Activated CD4-positive, alpha-beta T cell treated with anti-CD3 and anti-CD28 coated beads, Interleukin-2, Interleukin-6, amounts not matched to agents 100 ng/mL and 50 ng/mL, durations not matched to agents 16 hours and 8 hours (primary cell): ENCODE data around the gene HSD17B10.
"Not testable (repeated sequence)": the region's sequence is repeated elsewhere in the genome, so short reads cannot be mapped to it uniquely, and the experiment has no call there.

Experiments
- DNase-seq: peaks from one replicate; pipeline ENCODE4 v3.0.0-alpha.2; 2020

Gene HSD17B10

DNA sequence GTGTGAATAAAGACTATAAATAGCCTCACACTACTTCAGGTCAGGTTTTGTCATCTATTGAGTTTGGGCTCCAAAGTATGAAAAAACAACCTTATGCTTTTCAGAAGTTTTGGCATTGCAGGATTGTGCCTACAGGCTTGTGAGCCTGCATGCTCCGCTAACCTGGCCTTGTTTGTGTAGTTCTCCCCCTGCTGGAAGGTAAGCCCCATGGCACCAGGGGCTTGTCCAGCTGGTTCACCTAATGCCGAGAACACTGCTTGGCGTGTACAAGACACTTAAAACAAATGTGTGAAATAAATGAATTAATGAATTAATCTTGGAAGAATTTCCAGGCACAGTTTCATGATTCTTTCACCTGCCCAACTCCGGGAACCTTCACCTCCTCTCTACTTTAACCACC is 1.8 kb upstream of the HSD17B10 start:
- peak; percentile 87 for DNase-seq

DNA sequence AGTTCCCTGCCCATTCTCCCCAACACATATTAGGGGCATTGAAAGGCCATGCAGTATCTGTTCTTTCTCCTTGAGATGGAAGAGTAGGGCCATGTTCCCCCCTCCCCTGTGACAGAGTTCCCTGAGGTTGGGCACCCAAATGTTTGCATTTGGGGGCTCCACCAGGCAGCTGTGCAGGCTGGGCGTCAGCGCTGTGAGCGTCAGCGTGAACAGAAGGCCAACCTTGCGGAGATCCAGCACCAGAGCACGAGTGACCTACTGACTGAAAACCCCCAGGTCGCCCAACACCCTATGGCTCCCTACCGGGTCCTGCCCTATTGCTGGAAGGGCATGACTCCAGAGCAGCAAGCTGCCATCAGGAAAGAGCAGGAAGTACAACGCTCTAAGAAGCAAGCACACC is 3.9 kb downstream of the HSD17B10 start:
- DNase-seq: no peak

DNA sequence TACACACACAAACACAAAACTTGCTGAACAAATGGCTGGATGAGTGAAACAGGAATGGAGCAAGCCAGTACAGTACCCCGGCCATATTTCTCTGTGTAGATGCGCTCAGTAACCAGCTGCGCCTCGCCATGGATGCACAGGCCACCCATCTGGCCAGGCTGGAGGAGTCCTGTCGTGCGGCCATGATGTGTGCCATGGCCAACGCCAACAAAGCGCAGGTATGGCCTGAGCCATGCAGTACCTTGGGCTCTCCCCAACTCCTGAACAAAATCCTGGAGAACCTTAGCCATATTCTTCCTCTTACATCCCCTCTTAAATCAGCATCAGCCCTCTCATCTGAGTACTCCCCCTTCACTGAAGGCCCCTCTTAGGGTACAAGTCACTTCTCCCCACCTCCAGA is 4.4 kb downstream of the HSD17B10 start:
- no peak for DNase-seq

DNA sequence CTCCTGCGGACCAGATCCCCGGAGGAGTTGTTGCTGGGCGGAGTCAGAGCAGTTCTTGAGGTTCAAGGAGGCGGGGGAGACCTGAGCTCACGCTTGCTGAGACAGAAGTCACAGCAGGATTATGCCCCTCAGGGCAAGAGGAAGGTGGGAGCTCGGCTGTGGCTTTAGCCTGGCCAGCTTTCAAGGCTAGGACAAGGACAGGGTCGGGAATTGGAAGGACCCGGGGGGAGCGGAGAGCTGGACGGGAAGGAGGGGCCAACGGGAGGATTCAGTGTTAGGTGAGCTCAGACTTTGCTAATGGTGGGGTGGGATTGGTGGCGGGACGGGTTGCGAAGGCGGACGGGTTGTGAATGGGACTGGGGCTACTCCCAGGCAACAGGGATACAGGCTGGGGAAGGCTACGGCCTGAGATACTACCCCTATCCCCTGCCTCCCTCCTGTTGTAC is 11.3 kb downstream of the HSD17B10 start, which contains the start of gene RIBC1:
Gene RIBC1, plus strand, starts transcription at position 13 of the 446 bp plus-strand sequence. CDS start 3,404 bp downstream, outside the sequence.
- no peak for DNase-seq

DNA sequence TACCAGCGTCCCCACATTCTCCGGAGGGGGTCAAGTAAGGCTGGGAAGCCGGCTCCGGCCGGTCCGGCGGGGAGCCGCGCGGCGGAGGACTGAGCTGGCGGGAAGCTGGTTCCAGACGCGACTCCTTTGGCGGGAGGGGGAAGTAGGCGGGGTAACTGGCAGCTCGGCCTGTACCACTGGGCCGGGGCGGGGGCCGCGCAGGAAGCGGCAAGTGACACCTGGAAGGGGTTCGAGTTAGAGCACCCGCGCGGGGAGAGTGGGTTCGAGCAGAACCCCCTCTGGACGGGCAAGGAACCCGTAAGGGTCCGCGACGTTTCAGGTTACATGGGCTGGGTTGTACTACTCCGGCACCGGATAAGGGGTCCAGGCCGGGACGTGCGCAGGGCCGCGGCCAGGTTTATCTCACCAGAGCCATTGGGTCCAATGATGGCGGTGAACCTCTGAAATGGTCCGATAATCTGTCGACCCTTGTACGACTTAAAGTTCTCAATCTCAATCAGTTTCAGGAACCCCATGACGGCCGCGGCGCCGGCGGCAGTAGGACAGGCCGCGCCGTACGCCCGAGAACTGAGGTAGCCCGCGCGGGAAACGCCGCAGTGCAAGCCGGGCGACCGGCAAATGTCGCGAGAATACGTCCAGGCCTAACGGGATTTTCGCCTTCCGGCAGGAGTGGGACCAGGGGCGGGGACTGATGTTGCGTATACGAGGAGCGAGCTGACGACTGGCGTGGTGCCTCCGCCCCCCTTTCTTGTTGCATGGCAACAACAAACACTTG is 11.9 kb downstream of the HSD17B10 start, which contains the start of gene SMC1A:
Gene SMC1A, minus strand, starts transcription at position 569 of the 775 bp plus-strand sequence. Its CDS starts 54 bp downstream, at position 515.
- peak; percentile 99 for DNase-seq

DNA sequence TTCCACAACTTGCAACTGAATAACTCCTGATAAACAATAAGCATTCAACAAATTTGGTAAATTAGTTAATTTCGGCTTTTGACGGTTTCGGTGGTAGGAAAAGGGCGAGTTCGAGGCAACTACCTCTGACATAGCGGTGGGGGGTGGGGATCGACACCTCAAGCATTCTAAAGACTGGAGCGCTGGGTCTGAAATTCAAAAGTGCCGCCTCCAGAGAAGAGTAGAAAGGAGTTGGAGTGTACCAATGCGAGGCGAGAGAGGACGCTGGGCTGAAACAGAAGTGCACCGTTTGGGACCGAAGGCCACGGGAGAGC is 12.4 kb downstream of the HSD17B10 start:
- no peak for DNase-seq

DNA sequence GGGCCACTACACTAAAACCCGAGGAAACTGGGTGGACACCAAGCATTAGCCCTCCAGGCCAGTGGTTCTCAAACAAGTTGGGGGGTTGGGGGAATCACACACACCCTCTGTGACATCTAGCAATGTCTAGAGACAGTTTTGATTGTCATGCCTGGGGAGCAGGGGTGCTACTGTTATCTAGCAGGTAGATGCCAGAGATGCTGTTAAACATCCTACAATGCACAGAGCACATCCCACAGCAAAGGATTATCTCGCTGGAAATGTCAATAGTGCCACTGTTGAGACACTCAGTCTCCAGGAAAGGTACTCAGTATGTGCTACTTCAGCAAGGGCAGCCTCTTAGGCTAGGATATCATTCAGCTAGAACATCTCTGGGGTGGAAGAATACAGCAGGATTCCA is 13.0 kb downstream of the HSD17B10 start:
- DNase-seq: no peak

DNA sequence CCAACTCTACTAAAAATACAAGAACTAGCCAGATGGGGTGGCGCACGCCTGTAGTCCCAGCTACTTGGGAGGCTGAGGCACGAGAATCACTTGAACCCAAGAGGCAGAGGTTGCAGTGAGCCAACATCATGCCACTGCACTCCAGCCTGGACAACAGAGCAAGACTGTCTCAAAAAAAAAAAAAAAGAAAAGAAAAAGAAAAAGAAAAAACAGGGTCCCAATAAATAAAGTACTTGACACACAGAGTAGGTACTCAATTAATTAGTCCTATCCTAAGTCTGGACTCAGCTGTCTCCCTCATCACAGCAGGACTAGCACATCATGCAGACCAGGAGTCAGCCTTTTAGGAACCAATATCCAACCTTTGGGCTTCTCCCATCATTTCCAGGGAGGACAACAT is 13.8 kb downstream of the HSD17B10 start:
- not testable (repeated sequence) for DNase-seq

DNA sequence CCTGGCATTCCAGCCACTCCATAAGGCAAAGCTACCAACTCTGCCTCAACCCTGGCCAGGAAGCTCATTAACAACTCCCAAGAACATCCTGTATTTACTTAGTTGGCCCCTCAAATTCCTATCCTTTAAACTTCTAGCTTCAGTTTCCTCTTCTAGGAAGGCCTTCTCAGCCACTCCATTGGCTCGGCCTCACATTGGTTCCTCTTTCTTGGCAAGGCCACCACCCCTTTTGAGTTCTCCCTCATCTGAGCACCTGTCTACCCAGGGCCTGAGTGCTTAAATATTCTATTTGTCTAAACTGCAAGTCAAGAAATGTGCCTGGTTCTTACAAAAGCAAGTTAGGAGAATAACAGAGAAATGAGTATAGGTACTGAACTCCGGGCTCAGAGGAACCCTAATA is 21.7 kb downstream of the HSD17B10 start:
- no peak for DNase-seq

DNA sequence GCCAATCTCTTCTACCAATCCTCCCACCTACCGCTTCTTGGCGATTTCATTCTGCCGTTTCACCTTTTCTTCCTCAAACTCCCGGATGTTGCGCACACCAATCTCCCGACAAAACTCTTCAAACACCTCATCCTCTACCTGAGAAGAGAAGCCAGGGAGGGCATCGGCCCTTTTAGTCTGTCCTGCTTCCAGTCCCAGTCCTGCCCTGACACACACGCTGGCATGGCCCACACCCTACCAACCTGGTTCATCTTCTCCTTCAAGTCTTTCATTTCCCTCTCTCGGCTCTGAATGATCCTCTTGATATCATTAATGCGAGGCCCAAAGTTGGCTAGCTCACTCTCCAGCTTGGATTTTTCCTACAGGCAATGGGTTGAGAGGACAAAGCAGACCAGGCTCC is 30.6 kb downstream of the HSD17B10 start:
- DNase-seq: no peak

DNA sequence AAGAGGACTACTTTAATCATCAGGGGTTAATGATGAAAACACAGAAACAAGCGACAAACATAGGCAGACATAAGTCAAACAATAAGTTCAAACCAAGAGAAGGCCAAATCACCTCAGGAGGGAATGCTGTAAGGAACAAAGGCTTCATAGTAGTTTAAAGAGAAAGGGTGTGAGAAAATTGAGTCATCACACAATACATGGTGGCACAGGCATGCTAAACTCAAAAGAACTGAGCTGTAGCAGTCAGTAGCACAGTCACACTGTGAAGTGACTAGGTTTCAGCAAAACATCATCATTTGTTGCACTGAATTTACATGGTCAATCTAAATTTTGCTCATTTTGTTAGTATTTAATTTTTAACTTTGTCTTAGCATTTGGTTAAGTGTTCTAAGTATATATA is 36.0 kb downstream of the HSD17B10 start:
- peak; percentile 20 for DNase-seq

DNA sequence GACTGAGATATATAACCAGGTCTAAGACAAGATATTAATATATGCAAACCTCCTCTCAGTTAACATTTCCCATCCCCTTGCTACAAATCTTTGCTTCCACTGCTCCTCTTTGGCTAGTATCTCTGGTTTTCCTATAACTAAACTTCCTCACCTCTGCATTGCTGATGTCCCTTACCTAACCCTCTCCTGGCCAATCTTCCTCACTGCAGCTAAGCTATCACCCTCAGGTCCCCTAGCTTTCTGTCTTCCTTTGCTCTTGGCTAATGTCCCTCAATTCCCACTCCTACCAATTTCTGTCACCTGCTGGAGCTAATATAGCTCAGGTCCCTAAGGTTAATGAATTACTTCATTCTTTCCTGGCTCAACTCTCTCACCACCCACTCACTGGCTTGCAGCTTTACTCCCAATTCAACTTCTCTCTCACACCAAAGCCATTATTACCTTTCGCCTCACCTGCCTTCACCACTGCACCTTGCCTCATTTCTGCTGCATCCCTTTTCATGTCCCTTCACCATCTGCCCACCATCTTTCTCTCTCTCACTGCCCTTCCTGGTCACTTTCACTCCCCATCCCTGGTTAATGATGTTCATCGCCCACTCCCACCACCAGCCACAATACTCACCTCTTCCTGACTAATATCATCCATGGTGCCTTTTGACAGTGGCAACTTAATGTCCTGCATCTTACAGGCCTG is 38.4 kb downstream of the HSD17B10 start:
- DNase-seq: no peak

DNA sequence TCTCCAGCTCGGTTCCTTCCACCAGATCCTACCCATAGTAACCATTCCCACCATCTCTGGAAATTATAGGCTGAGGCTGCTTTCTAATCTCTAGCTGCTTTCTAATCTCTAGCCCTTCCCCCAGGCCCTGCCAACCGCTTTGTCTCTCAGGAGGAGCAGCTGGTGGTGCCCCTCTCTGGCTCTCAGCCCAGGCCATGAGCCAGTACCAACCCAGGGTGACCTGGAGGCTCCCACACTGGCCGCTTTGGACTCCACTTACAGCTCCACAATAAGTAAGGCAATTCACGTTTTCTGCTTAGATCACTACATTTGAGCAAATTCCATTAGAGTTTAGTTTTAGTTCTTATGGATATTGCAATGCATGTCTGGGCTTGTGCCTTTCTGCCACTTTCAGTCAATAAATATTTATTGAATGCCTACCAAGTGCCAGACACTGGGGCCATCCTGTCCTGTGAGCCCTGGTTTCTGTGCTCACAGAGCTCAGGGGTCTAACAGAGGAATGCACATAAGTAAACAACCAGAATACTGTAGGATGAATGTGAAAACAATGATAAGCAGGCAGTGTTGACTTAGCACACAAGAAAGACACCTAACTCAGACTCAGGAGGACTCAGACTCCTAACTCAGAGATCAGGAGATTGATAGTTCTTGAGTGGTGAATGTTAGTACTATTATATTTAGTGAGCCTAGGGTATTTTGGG is 50.6 kb downstream of the HSD17B10 start:
- DNase-seq: no peak
